Stimulated activated CD4-positive, alpha-beta T cell treated with anti-CD3 and anti-CD28 coated beads, TNF-alpha, amount 100 ng/mL, for 24 hours (primary cell): ENCODE data around the gene RACGAP1.
A peak's percentile ranks its signal among the peaks of the same experiment; 100 is the strongest.

ENCODE experiments used
- DNase-seq, 3 experiments: peaks; one replicate each; pipeline ENCODE4 v3.0.0-alpha.2; 2020; ENCODE audit warnings: low read depth in 3 of 3

The RACGAP1 gene

GRCh38 chr12:49954863-49955830, 70.1 kb downstream of the RACGAP1 start:
- DNase-seq = no peak

GRCh38 chr12:49953961-49954846, 71.1 kb downstream of the RACGAP1 start:
- no peak for DNase-seq

- DNase-seq = no peak
These were observed 72.1 kb downstream of the RACGAP1 start for GRCh38 chr12:49953151-49953550.

GRCh38 chr12:49952391-49953055, 72.8 kb downstream of the RACGAP1 start:
- DNase-seq = no peak

- no peak for DNase-seq
These were observed 73.7 kb downstream of the RACGAP1 start for GRCh38 chr12:49951411-49952240.

GRCh38 chr12:49950273-49951251, 74.7 kb downstream of the RACGAP1 start, which contains the start of gene AQP2:
TSS of gene AQP2 (plus strand) at chr12:49950737. CDS start at chr12:49950831, 94 bp downstream.
- DNase-seq = no peak

- DNase-seq = no peak
These were observed 75.4 kb downstream of the RACGAP1 start for GRCh38 chr12:49949866-49950265.

- DNase-seq = no peak
These were observed 76.1 kb downstream of the RACGAP1 start for GRCh38 chr12:49948866-49949845.

GRCh38 chr12:49947593-49948226, 77.6 kb downstream of the RACGAP1 start:
- no peak for DNase-seq

- DNase-seq = no peak
These were observed 78.8 kb downstream of the RACGAP1 start for GRCh38 chr12:49946497-49946896.

- DNase-seq = no peak
These were observed 79.2 kb downstream of the RACGAP1 start for GRCh38 chr12:49946086-49946485.

- DNase-seq = peak; percentile 75 to 92 (median 77)
These were observed 79.8 kb downstream of the RACGAP1 start for GRCh38 chr12:49945394-49946080.

- no peak for DNase-seq
These were observed 80.6 kb downstream of the RACGAP1 start for GRCh38 chr12:49944718-49945117.

GRCh38 chr12:49944046-49944445, 81.2 kb downstream of the RACGAP1 start:
- DNase-seq = no peak

- no peak for DNase-seq
These were observed 81.7 kb downstream of the RACGAP1 start for GRCh38 chr12:49943625-49943960.

- DNase-seq = no peak
These were observed 82.2 kb downstream of the RACGAP1 start for GRCh38 chr12:49942921-49943624.

- no peak for DNase-seq
These were observed 82.8 kb downstream of the RACGAP1 start for GRCh38 chr12:49942512-49942893.
